ENCODE measurements around the gene ZNF346. TPM values are rescaled to one million over a fixed set of nuclear protein-coding genes. Genes with fewer than 3 reads are reported as not detected.

ZNF346 gene
- total and polyA plus RNA-seq, 2 of the 13 experiments (the other 11 are each of a cell fraction or from before 2014, with no cell fraction given): 8.6 to 19.4 TPM

- TF ChIP-seq GLI4 (CRISPR knock-in tag; IDR thresholded peaks at IDR 0.05; ENCODE audit: borderline replicate concordance) (no peak), THAP11 (CRISPR knock-in tag; IDR thresholded peaks at IDR 0.05) (peak; percentile 63; the same call in 1 of the 2 replicates), TCF12 (IDR thresholded peaks at IDR 0.05) (no peak), TCF12 (CRISPR knock-in tag; IDR thresholded peaks at IDR 0.05) (0 out of 2 replicates have a peak, but pooled peaks have one; percentile 34), ZFP37 (CRISPR knock-in tag; IDR thresholded peaks at IDR 0.05; ENCODE audit: borderline replicate concordance) (no peak), SOX13 (IDR thresholded peaks at IDR 0.05) (no peak), SOX13 (CRISPR knock-in tag; conservative IDR thresholded peaks at IDR 0.05 in 1 of 2, IDR thresholded peaks at IDR 0.05 in 1 of 2) (peak in 1 of 2 experiments; percentile 72; a peak in 2 of 4 replicates), ZMYM4 (CRISPR knock-in tag; IDR thresholded peaks at IDR 0.05) (peak; percentile 50; the same call in 1 of the 2 replicates), CC2D1A (CRISPR knock-in tag; IDR thresholded peaks at IDR 0.05) (no peak), SNAPC2 (CRISPR knock-in tag; IDR thresholded peaks at IDR 0.05) (no peak), ZNF280D (CRISPR knock-in tag; IDR thresholded peaks at IDR 0.05) (no peak), RBFOX2 (IDR thresholded peaks at IDR 0.05; ENCODE audit: low read depth, low read length) (peak; percentile 64), DMTF1 (CRISPR knock-in tag; IDR thresholded peaks at IDR 0.05) (no peak), PHB2 (IDR thresholded peaks at IDR 0.05; ENCODE audit: partially characterized antibody) (no peak), NFE2L1 (CRISPR knock-in tag; IDR thresholded peaks at IDR 0.05; ENCODE audit: borderline replicate concordance) (no peak), ZNF776 (CRISPR knock-in tag; IDR thresholded peaks at IDR 0.05) (0 out of 2 replicates have a peak, but pooled peaks have one; percentile 41), HNRNPL (IDR thresholded peaks at IDR 0.05; ENCODE audit: low read depth, low read length) (0 out of 2 replicates have a peak, but pooled peaks have one; percentile 18), DNMT1 (CRISPR knock-in tag; IDR thresholded peaks at IDR 0.05) (no peak), GFI1 (CRISPR knock-in tag; IDR thresholded peaks at IDR 0.05; ENCODE audit: borderline replicate concordance) (no peak), KLF6 (CRISPR knock-in tag; IDR thresholded peaks at IDR 0.05) (no peak), ZNF530 (CRISPR knock-in tag; IDR thresholded peaks at IDR 0.05; ENCODE audit: low read depth) (no peak), ZBTB14 (CRISPR knock-in tag; IDR thresholded peaks at IDR 0.05) (no peak), ZNF124 (CRISPR knock-in tag; IDR thresholded peaks at IDR 0.05) (peak; percentile 33; the same call in 1 of the 2 replicates), HNF4A (CRISPR knock-in tag; IDR thresholded peaks at IDR 0.05) (peak; percentile 85), FOXK2 (IDR thresholded peaks at IDR 0.05) (no peak)
These were observed 72.0 kb downstream of the ZNF346 start (continued) for GRCh38 chr5:177094224-177095087.
